Daoy (cell line): ENCODE data around the gene HTR1A. TPM values are rescaled to one million over a fixed set of nuclear protein-coding genes. Genes with fewer than 3 reads are reported as not detected.

Experiments used
- DNase-seq: peaks from one replicate; pipeline ENCODE4 v3.0.0-alpha.2; 2015; ENCODE audit warnings: low read depth
- total RNA-seq: library from RNA; depleted of rRNA; stranded (reverse); fragments of >200 nt; shearing (Covaris generic); gene quantifications from 2 replicates; pipeline ENCODE4 v1.2.3, GENCODE V29; 2014; rRNA removed

The HTR1A gene
- not detected in 2 replicates for total RNA-seq

- no peak for DNase-seq
These were observed at the start of gene HTR1A for GRCh38 chr5:63962279-63962678. TSS of gene HTR1A (minus strand) at chr5:63962445. CDS start at chr5:63961719, 726 bp downstream.

GRCh38 chr5:64003966-64004365 lies 41.7 kb upstream of the HTR1A start:
- no peak for DNase-seq

DNA sequence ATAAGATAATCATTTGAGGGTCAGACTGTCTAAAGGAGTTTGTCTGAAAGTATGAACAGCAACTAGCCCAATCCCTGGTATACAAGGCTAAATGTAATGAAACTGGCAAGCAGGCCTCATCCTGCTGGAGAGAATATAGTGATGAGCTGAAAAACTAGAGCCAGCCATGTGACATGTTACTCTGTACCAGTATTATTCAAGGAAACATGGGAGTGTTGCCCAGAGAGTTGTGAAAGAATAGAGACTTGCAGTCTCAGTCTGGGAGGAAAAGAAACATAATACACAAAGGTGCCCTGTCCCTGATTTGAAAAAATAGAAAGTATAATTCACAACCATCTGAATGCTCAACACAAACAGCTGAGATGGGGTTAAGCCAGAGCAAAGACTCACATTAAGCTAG lies 37.9 kb upstream of the HTR1A start:
- DNase-seq, result no peak

DNA sequence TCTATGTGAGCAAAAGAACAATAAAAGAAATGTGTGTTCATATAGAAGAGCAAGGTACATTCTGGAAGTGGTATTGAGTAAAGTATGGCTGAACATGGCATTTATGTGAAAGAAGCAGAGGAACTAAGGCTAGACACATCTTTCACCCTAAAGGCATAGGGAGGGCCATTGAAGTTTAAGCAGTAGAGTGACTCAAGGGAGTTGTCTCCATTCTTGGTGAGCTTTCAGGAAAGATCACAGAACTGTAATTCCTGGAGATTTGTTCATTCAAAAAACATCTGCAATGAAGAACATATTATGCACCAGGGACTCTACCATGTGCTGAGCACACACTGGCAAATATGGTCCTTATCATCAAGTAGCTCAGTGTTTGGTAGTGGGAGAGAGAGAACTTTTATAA lies 24.8 kb upstream of the HTR1A start:
- no peak for DNase-seq

DNA sequence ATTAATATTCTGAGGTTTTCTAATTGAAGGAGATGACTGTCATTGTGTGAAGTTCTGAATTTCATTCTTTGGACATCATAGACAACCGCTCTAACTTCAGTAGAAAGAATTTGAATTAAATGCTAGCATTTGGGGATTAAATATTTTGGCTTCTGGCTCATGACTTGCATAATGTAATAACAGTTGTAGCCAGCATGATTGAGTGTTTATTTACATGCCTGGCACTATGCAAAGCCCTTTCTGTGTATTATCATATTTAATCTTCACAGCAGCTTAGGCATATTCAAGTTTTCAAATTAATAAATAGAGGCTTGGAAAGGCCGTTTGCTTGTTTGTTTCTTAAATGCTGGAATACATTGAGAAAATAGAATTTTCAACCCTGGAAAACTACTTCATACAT lies 19.6 kb upstream of the HTR1A start:
- no peak for DNase-seq

DNA sequence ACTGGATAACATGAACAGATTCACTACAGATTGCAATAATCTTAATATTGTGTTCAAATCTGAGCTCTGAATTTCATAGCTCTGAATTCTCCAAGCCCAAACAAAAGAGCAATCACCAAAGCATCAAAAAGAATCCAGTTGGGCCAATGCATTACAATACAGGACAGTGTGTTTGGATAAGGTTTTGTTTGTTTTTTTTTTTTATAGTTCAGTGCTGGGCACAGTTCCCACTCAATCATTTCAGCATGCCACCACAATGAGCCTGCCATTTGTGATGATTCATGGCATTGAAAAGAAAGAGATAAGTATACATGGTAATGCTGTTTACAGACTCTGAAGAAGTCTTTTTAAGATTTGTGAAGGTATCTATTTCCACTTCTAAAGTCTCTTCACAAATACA lies 1.7 kb upstream of the HTR1A start:
- DNase-seq, result no peak

GRCh38 chr5:63963080-63963735 lies 963 bp upstream of the HTR1A start:
- DNase-seq, result peak; percentile 12

DNA sequence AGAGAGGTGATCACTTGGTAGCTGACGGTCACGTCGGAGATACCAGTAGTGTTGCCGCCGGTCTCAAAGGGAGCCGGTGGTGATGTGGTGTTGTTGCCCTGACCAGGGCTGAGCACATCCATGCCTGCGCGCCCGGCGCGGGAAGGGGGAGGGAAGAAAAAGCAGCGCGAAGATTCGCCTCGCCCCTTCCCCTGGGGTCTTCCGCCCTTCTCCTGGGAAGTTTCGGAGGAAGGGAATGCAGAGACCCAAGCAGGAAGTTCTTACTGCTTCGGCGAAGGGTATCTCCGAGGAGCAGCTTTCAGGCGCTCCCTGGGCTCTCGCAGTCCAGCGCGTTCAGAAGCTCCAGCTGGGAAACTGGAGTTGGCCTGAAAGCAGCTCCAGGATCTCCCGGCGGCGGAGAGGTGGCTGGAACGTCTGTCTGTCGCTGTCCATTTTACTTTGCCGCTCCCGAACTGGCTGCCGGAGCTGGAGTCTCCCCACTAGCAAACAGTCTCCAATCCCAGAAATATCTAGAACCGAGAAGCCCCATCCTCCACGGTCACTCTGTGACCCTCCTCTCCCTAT lies 565 bp downstream of the HTR1A start:
- DNase-seq, result no peak

- no peak for DNase-seq
These were observed 1.1 kb downstream of the HTR1A start for GRCh38 chr5:63961125-63961597.

GRCh38 chr5:63960646-63961045 lies 1.6 kb downstream of the HTR1A start:
- DNase-seq, result no peak

DNA sequence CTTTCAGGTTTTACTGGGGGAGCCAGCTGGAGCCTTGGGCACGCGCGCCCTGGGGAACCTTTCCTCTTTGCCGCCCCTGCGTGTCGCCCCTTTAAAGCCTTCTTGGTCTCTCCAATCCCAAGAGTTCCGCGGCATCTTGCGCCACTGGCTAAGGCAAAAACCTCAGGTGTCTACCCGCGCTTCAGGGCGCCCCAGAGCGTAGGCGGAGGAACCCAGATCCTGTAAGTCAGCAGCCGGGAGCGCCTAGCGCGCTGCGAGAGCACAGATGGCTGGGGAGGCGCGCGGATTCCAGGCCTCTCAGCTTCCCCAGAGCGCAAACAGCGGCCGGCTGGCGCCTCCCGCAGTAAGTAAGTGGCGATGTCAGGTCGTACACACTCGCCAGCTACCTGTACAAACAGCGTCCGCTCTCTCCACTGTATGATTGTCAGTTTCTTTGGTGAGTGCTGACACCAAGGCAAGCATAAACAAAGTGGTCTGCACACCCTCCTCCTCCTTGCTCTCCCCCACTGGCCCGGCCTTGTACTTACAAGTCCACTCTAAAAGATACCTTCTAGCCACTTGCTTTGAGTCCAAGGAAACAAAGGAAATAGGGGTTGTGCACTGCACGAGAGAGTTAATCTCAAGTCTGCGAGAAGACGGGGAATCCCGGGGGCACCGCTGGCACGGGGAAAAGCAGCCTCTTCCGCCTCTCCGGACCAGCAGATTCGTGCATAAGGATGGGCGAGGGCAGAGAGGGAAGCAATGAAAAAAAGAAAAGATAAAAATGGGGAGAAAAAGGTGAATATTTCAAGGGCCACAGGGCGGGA lies 2.9 kb downstream of the HTR1A start:
- no peak for DNase-seq

- no peak for DNase-seq
These were observed 3.6 kb downstream of the HTR1A start for GRCh38 chr5:63958654-63959053.

DNA sequence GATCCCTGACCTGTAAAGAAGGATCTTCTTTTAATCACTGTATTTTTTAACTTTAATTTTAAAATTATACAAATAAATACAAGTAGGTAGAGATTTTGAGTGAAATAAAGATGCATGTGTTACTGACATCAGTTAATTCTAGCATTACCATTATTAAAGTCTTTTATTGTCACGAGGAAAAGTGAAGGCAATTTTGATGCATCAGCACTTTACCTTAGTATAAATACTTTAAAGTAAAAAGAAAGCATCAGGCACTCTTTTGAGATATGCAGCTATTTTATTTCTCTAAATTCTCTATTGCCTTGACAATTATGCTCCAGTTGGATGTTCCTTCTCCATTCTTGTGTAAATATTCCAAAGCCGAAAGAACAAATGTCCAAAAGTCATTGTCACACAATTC lies 4.6 kb downstream of the HTR1A start:
- no peak for DNase-seq

GRCh38 chr5:63953217-63953616 lies 9.0 kb downstream of the HTR1A start:
- DNase-seq, result no peak

DNA sequence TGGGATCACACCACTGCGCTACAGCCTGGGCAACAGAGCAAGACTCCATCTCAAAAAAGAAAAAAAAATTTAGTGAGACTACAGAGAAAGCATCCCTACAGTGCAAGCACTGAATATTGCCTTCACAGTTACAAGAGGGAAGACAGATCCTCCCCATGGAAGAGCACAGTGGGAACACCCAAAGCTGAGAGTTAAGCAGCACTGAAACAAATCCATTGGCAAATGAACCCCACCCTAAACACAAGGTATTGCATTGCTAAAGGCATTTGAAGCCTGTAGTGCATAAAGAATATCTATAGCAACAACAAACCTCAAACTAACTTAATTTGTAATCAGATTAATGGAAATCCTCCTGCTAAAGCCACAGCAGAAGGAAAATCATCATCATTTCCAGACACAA lies 27.1 kb downstream of the HTR1A start:
- no peak for DNase-seq

DNA sequence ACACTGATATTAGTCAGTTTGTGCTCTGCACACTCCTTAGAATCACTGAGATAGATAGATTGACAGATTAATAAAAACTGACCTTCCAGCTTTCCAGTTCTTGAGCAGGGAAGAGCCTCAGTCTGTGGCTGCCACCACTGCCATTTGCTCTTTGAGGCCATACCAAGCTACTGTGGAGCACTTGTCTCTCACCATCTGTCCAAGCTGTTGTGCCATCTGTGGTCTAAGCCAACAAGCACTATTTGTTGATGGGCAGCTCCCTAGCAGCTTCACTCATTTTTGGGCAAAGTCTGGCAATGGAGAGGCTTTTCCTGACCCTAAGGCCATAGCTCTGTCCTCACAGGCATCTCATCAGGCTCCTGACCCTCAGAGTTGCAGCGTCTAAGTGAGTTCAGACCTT lies 30.4 kb downstream of the HTR1A start:
- no peak for DNase-seq

DNA sequence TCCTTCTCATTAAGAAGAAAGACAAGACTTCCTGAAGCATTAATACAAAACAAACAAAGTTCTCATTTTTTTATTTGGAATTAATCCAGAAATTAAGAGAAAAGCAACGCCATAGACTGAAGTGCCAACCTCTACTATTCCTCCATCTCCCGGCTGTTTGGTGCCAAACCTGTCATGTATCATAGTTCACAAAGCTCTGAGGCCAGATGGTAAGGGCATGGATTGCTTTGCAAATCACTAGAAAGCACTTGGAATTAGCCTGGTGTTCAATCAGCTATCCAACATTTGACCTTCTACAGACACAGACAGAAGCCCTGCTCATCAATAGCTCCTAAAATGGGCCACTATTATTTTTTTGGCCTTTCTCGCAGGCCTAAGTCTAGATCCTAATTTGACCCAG lies 33.8 kb downstream of the HTR1A start:
- no peak for DNase-seq

GRCh38 chr5:63923914-63924313 lies 38.3 kb downstream of the HTR1A start:
- DNase-seq, result no peak

GRCh38 chr5:63919763-63920478 lies 42.3 kb downstream of the HTR1A start:
- no peak for DNase-seq

GRCh38 chr5:63916786-63917185 lies 45.5 kb downstream of the HTR1A start:
- no peak for DNase-seq

- DNase-seq, result no peak
These were observed 50.4 kb downstream of the HTR1A start for GRCh38 chr5:63911871-63912270.
